Measurements from ENCODE around the gene UGGT2. TPM values are rescaled to one million over a fixed set of nuclear protein-coding genes. Genes with fewer than 3 reads are reported as not detected.
"Not testable (repeated sequence)": the region's sequence is repeated elsewhere in the genome, so short reads cannot be mapped to it uniquely, and the experiment has no call there.

The UGGT2 gene
- total and polyA plus RNA-seq, 9 donors: 18.1 to 40.0 (median 21.2) TPM

DNA sequence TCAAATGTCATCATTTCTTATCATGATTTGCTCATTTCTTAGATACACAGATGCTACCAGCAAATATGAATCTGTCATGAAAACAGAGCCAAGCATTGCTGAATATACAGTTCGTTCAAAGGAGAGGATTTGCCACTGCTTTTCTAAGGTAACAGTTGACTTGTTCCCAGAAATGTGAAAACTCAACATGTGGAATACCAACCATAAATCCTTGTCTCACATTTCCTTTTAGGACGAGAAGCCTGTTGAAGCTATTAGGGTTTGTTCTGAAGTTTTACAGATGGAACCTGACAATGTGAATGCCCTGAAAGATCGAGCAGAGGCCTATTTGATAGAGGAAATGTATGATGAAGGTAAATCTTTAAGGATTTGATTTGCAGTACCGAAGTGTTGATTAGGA is 289.6 kb downstream of the UGGT2 start:
- Histone ChIP-seq H3K4me1 (ENCODE audit: control insufficient read depth, insufficient read depth, low read length) (no peaks in the 10 kb centered on the region), H3K9me3 (replicated peaks; ENCODE audit: control insufficient read depth, low read depth, low read length) (no peaks in the 10 kb centered on the region), H3K27me3 (ENCODE audit: control insufficient read depth, insufficient read depth, low read length) (no peaks in the 10 kb centered on the region), H3K27ac (ENCODE audit: low read length) (no peak overlapping the region), H3K4me3 (ENCODE audit: low read length) (no peak overlapping the region), H3K36me3 (ENCODE audit: control insufficient read depth, insufficient read depth, low read length) (peaks cover 10% of the 10 kb centered on the region)
- WGBS (ENCODE audit: insufficient coverage): 43% methylated on average over 1 of the region's 4 CpGs
- peak; percentile 9 for DNase-seq

DNA sequence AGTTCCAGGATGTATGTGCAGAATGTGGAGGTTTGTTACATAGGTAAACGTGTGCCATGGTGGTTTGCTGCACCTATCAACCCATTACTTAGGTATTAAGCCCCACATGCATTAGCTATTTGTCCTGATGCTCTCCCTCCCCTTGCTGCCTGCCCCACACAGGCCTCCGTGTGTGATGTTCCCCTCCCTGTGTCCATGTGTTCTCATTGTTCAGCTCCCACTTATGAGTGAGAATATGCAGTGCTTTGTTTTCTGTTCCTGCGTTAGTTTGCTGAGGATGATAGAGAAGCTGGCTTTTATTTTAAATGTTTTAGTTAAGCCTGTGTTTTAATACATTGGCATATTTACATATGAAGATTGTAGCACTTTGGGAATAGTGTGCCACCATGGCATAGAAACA is 290.6 kb downstream of the UGGT2 start:
- WGBS (ENCODE audit: insufficient coverage): no CpG with 5 or more reads among the region's 3 CpGs
- H3K4me3 ChIP-seq (ENCODE audit: low read length); H3K9me3 ChIP-seq (replicated peaks; ENCODE audit: control insufficient read depth, low read depth, low read length); H3K4me1 ChIP-seq (ENCODE audit: control insufficient read depth, insufficient read depth, low read length); H3K27ac ChIP-seq (ENCODE audit: low read length); H3K27me3 ChIP-seq (ENCODE audit: control insufficient read depth, insufficient read depth, low read length); DNase-seq: not testable (repeated sequence)
- peaks cover 12% of the 10 kb centered on the region for H3K36me3 ChIP-seq (ENCODE audit: control insufficient read depth, insufficient read depth, low read length)

DNA sequence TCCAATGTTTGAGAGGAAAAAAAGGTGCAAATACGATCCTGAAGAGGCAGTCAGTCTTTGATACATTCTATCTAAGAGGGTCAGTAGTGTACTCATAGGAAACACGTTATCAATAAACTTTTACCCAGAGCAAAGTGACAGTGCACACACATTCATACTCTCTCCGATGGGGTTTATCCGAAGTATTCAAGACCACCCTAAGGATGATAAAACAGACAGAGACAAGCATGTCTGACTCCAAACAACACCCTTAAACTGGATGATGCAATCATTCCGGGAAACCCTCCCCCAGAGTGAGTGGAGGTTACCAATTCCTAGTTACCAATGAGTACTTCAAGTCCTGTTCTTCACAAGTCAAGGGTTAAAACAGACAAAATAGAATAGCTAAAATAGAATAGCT is 297.1 kb downstream of the UGGT2 start:
- Histone ChIP-seq H3K4me3 (ENCODE audit: low read length) (no peak overlapping the region), H3K9me3 (replicated peaks; ENCODE audit: control insufficient read depth, low read depth, low read length) (no peaks in the 10 kb centered on the region), H3K4me1 (ENCODE audit: control insufficient read depth, insufficient read depth, low read length) (no peaks in the 10 kb centered on the region), H3K27ac (ENCODE audit: low read length) (no peak overlapping the region), H3K36me3 (ENCODE audit: control insufficient read depth, insufficient read depth, low read length) (peaks cover 2% of the 10 kb centered on the region), H3K27me3 (ENCODE audit: control insufficient read depth, insufficient read depth, low read length) (no peaks in the 10 kb centered on the region)
- DNase-seq: no peak
- no CpG with 5 or more reads among the region's 5 CpGs for WGBS (ENCODE audit: insufficient coverage)

- no peak for DNase-seq
- H3K4me1 ChIP-seq (ENCODE audit: control insufficient read depth, insufficient read depth, low read length): no peaks in the 10 kb centered on the region
- no peak overlapping the region for H3K27ac ChIP-seq (ENCODE audit: low read length)
- no peaks in the 10 kb centered on the region for H3K9me3 ChIP-seq (replicated peaks; ENCODE audit: control insufficient read depth, low read depth, low read length)
- 67% methylated on average over 1 of the region's 4 CpGs for WGBS (ENCODE audit: insufficient coverage)
- H3K4me3 ChIP-seq (ENCODE audit: low read length): no peak overlapping the region
- peaks cover 2% of the 10 kb centered on the region for H3K36me3 ChIP-seq (ENCODE audit: control insufficient read depth, insufficient read depth, low read length)
- H3K27me3 ChIP-seq (ENCODE audit: control insufficient read depth, insufficient read depth, low read length): no peaks in the 10 kb centered on the region
These were observed 299.1 kb downstream of the UGGT2 start for GRCh38 chr13:95754069-95754468.

DNA sequence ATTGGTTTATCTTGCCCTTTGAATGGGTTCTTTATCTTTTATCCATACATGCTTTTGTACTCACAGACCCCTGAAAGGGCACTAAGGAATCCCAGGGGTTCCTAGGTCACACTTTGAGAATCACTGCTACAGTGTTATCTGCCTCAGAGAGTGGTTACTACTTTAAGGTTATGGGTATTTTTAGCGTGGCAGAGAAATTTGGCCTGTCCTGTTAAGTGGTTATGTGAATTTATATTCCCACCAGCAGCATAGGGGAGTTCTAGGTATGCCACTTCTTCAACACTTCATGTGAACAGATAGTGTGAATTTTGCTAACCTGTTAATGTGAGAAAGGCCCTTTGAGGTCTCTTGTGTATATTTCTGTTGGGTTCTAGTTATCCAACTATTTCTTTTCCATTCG is 300.5 kb downstream of the UGGT2 start:
- WGBS (ENCODE audit: insufficient coverage): no CpG with 5 or more reads among the region's 2 CpGs

More for the DNA sequence above, 300.5 kb downstream of the UGGT2 start:
- Histone ChIP-seq H3K4me3 (ENCODE audit: low read length) (no peak overlapping the region), H3K36me3 (ENCODE audit: control insufficient read depth, insufficient read depth, low read length) (peaks cover 1% of the 10 kb centered on the region), H3K27me3 (ENCODE audit: control insufficient read depth, insufficient read depth, low read length) (no peaks in the 10 kb centered on the region), H3K27ac (ENCODE audit: low read length) (no peak overlapping the region), H3K9me3 (replicated peaks; ENCODE audit: control insufficient read depth, low read depth, low read length) (no peaks in the 10 kb centered on the region), H3K4me1 (ENCODE audit: control insufficient read depth, insufficient read depth, low read length) (no peaks in the 10 kb centered on the region)
- no peak for DNase-seq

Other genes starting within 250 kb of the UGGT2 start
- 0.80 TPM for gene HS6ST3, start 36.7 kb upstream of the UGGT2 start, total RNA-seq
- under 1 TPM; 0.08 to 0.69 (median 0.14) TPM for gene HS6ST3, start 36.7 kb upstream of the UGGT2 start, polyA plus RNA-seq (ENCODE audit: insufficient read depth in 1 of 8, insufficient read length in 8 of 8, low replicate concordance in 1 of 8)

Data from muscle of leg (tissue), 11 donors.